Brain microvascular endothelial cell (primary cell): ENCODE measurements around the gene PRPF31.
A peak's percentile ranks its signal among the peaks of the same experiment; 100 is the strongest.
"Not testable (repeated sequence)": the region's sequence is repeated elsewhere in the genome, so short reads cannot be mapped to it uniquely, and the experiment has no call there.

Source experiments
- DNase-seq: peaks from one replicate; pipeline ENCODE4 v3.0.0-alpha.2; 2020
- H3K27ac ChIP-seq: fragments of 250-450 bp; sonication (Bioruptor Pico); 2 replicates; pipeline ENCODE4 v1.5.1; 2020; ENCODE audit warnings: mild to moderate bottlenecking, moderate library complexity
- H3K27me3 ChIP-seq: fragments of 250-450 bp; sonication (Bioruptor Pico); replicated peaks from 2 replicates; pipeline ENCODE4 v1.5.1; 2020; ENCODE audit warnings: mild to moderate bottlenecking
- H3K36me3 ChIP-seq: fragments of 250-450 bp; sonication (Bioruptor Pico); replicated peaks from 2 replicates; pipeline ENCODE4 v1.5.1; 2020; ENCODE audit warnings: mild to moderate bottlenecking
- H3K4me3 ChIP-seq: 2 replicates; pipeline ENCODE4 v1.5.1; 2011; ENCODE audit warnings: low read depth, mild to moderate bottlenecking, control low read depth, low read length, moderate library complexity
- in situ Hi-C: cut with HindIII; loops from 2 replicates; pipeline ENCODE4 v1.10.0; 2017; ENCODE audit warnings: low sequenced_read_pairs, low pct_ligation_motif_present
- TF ChIP-seq, protein P1 (sequence below): IDR thresholded peaks from 2 replicates; pipeline ENCODE4 v1.5.1; 2011; ENCODE audit warnings: low read depth, mild to moderate bottlenecking, moderate library complexity, low read length, control low read depth, inconsistent platforms; ENCODE audit errors: missing control alignments

The PRPF31 gene

DNA sequence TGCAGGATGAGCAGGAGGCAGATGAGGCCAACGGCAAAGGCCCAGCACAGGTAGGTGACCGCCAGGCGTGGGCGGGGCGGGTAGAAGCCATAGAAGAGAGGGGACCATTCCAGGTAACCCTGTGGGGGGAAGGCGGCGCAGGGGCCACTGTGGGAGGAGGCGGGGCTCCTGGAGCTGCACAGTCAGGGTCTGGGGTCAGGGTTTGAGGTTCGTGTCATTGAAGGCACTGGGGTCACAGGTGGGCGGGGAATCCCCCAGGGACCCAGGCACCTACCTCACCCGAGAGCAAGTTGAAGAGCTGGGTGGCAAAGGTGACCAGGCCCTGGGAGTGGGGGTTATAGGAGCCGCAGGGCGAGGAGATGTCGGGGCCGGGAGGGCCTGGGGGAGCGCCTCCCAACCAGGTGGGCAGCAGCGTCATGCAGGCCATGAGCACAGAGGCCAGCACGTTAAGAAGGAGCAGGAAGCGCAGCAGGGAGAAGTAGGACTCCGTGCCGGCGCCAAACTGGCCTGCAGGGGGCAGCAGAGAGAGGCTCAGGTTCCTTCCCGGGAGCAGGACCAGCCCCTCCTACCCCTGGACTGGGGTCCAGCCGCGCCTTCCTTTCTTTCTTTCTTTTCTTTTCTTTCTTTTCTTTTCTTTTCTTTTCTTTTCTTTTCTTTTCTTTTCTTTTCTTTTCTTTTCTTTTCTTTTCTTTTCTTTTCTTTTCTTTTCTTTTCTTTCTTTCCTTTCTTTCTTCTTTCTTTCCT is 52.8 kb downstream of the PRPF31 start:
- DNase-seq, result peak; percentile 85
- Histone ChIP-seq H3K27me3 (no peaks in the 10 kb centered on the region), H3K36me3 (no peaks in the 10 kb centered on the region), H3K4me3 (no peak overlapping the region), H3K27ac (no peak overlapping the region)
- TF ChIP-seq, protein P1, sequence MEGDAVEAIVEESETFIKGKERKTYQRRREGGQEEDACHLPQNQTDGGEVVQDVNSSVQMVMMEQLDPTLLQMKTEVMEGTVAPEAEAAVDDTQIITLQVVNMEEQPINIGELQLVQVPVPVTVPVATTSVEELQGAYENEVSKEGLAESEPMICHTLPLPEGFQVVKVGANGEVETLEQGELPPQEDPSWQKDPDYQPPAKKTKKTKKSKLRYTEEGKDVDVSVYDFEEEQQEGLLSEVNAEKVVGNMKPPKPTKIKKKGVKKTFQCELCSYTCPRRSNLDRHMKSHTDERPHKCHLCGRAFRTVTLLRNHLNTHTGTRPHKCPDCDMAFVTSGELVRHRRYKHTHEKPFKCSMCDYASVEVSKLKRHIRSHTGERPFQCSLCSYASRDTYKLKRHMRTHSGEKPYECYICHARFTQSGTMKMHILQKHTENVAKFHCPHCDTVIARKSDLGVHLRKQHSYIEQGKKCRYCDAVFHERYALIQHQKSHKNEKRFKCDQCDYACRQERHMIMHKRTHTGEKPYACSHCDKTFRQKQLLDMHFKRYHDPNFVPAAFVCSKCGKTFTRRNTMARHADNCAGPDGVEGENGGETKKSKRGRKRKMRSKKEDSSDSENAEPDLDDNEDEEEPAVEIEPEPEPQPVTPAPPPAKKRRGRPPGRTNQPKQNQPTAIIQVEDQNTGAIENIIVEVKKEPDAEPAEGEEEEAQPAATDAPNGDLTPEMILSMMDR, result peak; percentile 93
- in situ Hi-C loops, result no loop called here

DNA sequence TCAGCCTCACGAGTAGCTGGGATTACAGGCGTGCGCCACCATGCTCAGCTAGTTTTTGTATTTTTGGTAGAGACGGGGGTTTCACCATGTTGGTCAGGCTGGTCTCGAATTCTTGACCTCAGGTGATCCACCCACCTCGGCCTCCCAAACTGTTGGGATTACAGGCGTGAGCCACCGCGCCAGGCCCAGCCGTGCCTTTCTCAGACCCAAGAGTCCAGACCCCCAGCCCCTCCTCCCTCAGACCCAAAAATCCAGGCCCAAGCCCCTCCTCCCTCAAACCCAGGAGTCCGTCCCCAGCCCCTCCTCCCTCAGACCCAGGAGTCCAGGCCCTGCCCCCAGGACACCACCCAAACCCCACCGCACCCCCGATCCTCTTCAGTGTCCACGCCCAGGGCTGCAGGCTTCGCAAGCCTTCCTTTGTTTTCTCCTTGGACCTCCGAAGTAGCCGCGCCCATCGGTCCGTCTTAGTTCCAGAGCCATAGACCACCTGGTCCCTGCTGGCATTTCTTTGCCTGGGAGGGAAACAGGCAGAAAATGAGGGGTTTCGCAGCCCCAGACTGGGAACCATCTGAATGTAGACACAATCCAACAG is 53.7 kb downstream of the PRPF31 start:
- TF ChIP-seq, protein P1, result no peak
- no peaks in the 10 kb centered on the region for H3K27me3 ChIP-seq
- H3K27ac ChIP-seq, result no peak overlapping the region
- no peak for DNase-seq
- no peak overlapping the region for H3K4me3 ChIP-seq
- H3K36me3 ChIP-seq, result no peaks in the 10 kb centered on the region
- in situ Hi-C loops, result no loop called here

DNA sequence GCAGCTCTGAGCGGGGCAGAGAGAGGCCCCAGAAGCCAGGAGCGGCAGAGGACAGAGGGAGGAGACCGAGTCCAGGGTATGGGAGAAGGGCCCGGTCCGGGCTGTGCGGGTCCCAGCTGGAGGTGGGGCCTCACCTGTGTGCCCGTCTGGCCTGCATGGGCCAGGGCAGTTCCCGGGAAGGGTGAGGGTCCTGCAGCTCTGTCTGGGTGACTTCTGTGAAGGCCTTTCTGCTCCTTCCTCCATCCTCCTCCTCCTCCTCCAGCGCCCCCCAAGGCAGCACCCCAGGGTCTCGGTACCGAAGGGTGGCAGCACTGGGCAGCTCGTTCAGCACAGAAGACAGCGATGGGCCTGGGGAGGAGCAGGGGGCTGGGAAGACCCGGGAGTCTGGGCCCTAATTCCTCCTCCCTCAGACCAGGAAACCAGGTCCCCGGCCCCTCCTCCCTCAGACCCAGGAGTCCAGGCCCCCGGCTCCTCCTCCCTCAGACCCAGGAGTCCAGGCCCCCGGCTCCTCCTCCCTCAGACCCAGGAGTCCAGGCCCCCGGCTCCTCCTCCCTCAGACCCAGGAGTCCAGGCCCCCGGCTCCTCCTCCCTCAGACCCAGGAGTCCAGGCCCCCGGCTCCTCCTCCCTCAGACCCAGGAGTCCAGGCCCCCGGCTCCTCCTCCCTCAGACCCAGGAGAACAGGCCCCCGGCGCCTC is 56.3 kb downstream of the PRPF31 start:
- H3K4me3 ChIP-seq, H3K36me3 ChIP-seq, H3K27me3 ChIP-seq, in situ Hi-C loops, DNase-seq, H3K27ac ChIP-seq: not testable (repeated sequence)

DNA sequence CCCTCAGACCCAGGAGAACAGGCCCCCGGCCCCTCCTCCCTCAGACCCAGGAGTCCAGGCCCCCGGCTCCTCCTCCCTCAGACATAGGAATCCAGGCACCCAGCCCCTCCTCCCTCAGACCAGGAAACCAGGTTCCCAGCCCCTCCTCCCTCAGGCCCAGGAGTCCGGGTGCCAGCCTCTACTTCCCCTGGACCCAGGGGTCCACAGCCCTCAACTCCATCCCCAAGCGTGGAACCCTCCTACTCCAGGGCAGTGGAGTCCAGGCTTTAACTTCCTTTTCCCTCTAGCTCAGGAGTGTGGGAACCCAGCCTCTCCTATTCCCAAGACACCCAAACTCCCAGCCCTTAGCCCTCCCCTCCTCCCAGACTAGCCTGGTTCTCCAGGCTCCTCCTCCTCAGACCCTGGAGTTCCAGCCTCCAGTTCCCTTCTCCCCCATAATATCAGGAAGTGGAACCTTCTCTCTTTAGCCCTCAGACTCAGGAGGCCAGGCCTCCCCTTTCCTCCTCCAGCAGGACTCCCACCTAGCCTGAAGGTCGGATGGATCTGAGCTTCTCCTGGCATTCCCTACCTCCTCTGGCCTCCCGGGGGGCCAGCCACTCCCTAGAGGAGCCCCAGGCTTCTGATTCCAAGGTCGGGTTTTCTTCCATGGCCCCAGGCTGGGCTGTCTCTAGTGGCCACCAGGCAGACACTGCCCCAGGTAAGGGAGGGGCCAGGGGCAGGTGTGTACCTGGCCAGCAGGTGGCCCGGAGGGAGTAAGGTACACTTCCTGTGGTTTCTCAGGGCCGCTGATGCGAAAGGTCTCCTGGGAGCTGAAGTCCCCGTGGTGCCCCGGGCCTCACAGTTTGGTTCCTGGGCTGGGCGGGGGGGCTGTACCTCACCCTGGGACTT is 57.2 kb downstream of the PRPF31 start, which contains the start of gene TMC4:
TMC4 (minus strand) TSS at position 690 of the 888 bp plus-strand sequence; CDS start at position 647, 43 bp downstream.
- in situ Hi-C loops, result no loop called here
- TF ChIP-seq, protein P1, result no peak
- Histone ChIP-seq H3K27me3 (no peaks in the 10 kb centered on the region), H3K27ac (no peak within 1 kb of the TSS), H3K4me3 (no peak within 1 kb of the TSS), H3K36me3 (peaks cover 9% of the 10 kb centered on the region)
- no peak for DNase-seq

DNA sequence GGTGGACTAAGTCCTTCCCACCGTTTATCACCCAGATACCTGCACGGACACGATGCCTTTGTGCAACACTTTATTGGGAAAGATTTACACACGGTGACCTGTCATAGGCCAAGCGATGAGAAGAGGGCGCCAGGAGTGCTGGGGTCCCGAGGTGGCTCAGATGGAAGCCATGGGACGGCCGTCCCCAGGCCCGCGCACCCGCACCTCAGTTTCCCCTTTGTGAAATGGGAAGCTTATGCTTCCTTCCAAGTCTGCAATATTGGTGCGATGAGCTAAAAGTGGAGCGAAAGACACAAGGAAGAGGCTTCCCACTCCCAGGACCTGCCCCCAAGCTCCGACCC is 57.8 kb downstream of the PRPF31 start:
- no peak overlapping the region for H3K27ac ChIP-seq
- DNase-seq, result no peak
- TF ChIP-seq, protein P1, result no peak
- no peaks in the 10 kb centered on the region for H3K27me3 ChIP-seq
- no peak overlapping the region for H3K4me3 ChIP-seq
- peaks cover 15% of the 10 kb centered on the region for H3K36me3 ChIP-seq
- in situ Hi-C loops, result no loop called here
